ENCODE data around the gene PTBP1. TPM values are rescaled to one million over a fixed set of nuclear protein-coding genes. Genes with fewer than 3 reads are reported as not detected.

PTBP1 gene
- total RNA-seq, 1 donor from 2014 or later: 674 TPM

- TF ChIP-seq CTCF (conservative IDR thresholded peaks at IDR 0.05): no peak
- H3K36me3 Mint-ChIP-seq (ENCODE audit: low read depth): no peaks in the 10 kb centered on the region
- no peak overlapping the region for H3K4me3 Mint-ChIP-seq
- no peak for DNase-seq (ENCODE audit: low read depth, low spot score)
- H3K27ac Mint-ChIP-seq (ENCODE audit: unreplicated experiment): no peak overlapping the region
- peaks cover 27% of the 10 kb centered on the region for H3K27me3 Mint-ChIP-seq (ENCODE audit: low read depth)
- H3K9me3 Mint-ChIP-seq: no peaks in the 10 kb centered on the region
- no peaks in the 10 kb centered on the region for H3K4me1 Mint-ChIP-seq
Measured at GRCh38 chr19:854549-854948, 57.3 kb downstream of the PTBP1 start.

GRCh38 chr19:855142-855541 lies 57.9 kb downstream of the PTBP1 start:
- H3K27ac Mint-ChIP-seq (ENCODE audit: unreplicated experiment): no peak overlapping the region
- H3K4me1 Mint-ChIP-seq: no peaks in the 10 kb centered on the region
- H3K9me3 Mint-ChIP-seq: no peaks in the 10 kb centered on the region
- no peaks in the 10 kb centered on the region for H3K36me3 Mint-ChIP-seq (ENCODE audit: low read depth)
- DNase-seq (ENCODE audit: low read depth, low spot score): no peak
- peaks cover 29% of the 10 kb centered on the region for H3K27me3 Mint-ChIP-seq (ENCODE audit: low read depth)
- no peak for TF ChIP-seq CTCF (conservative IDR thresholded peaks at IDR 0.05)
- no peak overlapping the region for H3K4me3 Mint-ChIP-seq

- DNase-seq (ENCODE audit: low read depth, low spot score): no peak
- peaks cover 32% of the 10 kb centered on the region for H3K27me3 Mint-ChIP-seq (ENCODE audit: low read depth)
- H3K9me3 Mint-ChIP-seq: no peaks in the 10 kb centered on the region
- no peak for TF ChIP-seq CTCF (conservative IDR thresholded peaks at IDR 0.05)
- H3K4me1 Mint-ChIP-seq: no peaks in the 10 kb centered on the region
- H3K27ac Mint-ChIP-seq (ENCODE audit: unreplicated experiment): no peak overlapping the region
- no peaks in the 10 kb centered on the region for H3K36me3 Mint-ChIP-seq (ENCODE audit: low read depth)
- no peak overlapping the region for H3K4me3 Mint-ChIP-seq
Measured at GRCh38 chr19:855566-856120, 58.4 kb downstream of the PTBP1 start.

GRCh38 chr19:858284-858683 lies 61.0 kb downstream of the PTBP1 start:
- DNase-seq (ENCODE audit: low read depth, low spot score): no peak
- Mint-ChIP-seq H3K27me3 (ENCODE audit: low read depth) (peaks cover 52% of the 10 kb centered on the region), H3K9me3 (no peaks in the 10 kb centered on the region)

GRCh38 chr19:858868-859843 lies 61.9 kb downstream of the PTBP1 start, which contains the start of gene CFD:
Gene CFD, plus strand, starts transcription at chr19:859664. Its CDS starts 26 bp downstream, at chr19:859690.
- Mint-ChIP-seq H3K27me3 (ENCODE audit: low read depth) (peaks cover 60% of the 10 kb centered on the region), H3K36me3 (ENCODE audit: low read depth) (no peaks in the 10 kb centered on the region), H3K27ac (ENCODE audit: unreplicated experiment) (no peak within 1 kb of the TSS), H3K4me3 (peak within 1 kb of the TSS; percentile 59), H3K9me3 (no peaks in the 10 kb centered on the region), H3K4me1 (peaks cover 7% of the 10 kb centered on the region)
- TF ChIP-seq CTCF (conservative IDR thresholded peaks at IDR 0.05): no peak
- no peak for DNase-seq (ENCODE audit: low read depth, low spot score)

More at GRCh38 chr19:858284-858683, 61.0 kb downstream of the PTBP1 start:
- no peak overlapping the region for H3K27ac Mint-ChIP-seq (ENCODE audit: unreplicated experiment)
- H3K4me1 Mint-ChIP-seq: peaks cover 3% of the 10 kb centered on the region
- no peaks in the 10 kb centered on the region for H3K36me3 Mint-ChIP-seq (ENCODE audit: low read depth)
- TF ChIP-seq CTCF (conservative IDR thresholded peaks at IDR 0.05): no peak
- no peak overlapping the region for H3K4me3 Mint-ChIP-seq
